Measurements from ENCODE around the gene PDE4B.
A peak's percentile ranks its signal among the peaks of the same experiment; 100 is the strongest.
"Not testable (repeated sequence)": the region's sequence is repeated elsewhere in the genome, so short reads cannot be mapped to it uniquely, and the experiment has no call there.

Gene PDE4B

GRCh38 chr1:65952696-65953095 lies 160.0 kb downstream of the PDE4B start:
- no peak for DNase-seq (ENCODE audit: low read depth in 2 of 2)

DNA sequence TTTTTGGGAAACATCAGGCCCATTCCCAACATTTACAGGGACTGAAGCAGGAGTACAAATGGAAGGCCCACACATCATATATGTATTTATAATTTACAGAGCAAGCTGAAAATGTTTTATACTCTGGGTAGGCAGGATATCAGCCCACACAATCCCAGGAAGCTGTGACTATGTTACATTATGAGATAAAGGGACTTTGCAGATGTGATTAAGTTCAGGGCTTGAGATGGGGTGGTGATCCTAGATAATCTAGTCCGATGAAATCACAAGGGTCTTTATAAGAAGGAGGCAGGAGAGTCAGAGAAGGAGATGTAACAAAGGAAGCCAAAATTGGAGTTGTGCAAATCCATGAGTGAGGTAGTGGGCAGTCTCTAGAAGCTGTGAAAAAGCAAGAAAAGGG lies 160.5 kb downstream of the PDE4B start:
- no peak for DNase-seq (ENCODE audit: low read depth in 2 of 2)

DNA sequence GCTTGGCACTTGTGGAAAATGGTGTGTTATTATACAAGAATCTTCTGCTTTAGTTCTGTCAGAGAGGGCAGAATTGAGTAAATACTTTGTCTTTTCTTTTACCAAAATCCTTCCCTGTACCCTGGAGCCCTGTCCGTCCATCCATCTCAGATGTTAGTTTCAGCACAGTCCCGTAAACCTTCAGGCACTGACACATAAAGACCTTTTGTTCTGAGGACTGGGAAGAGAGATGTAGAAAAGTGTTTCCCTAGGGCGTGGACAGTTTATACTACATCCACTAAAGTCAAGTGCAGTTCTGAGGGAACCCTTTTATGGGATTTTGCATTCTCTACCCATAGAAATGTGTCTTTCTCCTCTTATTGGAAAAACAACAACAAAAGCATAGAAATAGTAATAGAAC lies 162.4 kb downstream of the PDE4B start:
- DNase-seq (ENCODE audit: low read depth in 2 of 2): no peak

DNA sequence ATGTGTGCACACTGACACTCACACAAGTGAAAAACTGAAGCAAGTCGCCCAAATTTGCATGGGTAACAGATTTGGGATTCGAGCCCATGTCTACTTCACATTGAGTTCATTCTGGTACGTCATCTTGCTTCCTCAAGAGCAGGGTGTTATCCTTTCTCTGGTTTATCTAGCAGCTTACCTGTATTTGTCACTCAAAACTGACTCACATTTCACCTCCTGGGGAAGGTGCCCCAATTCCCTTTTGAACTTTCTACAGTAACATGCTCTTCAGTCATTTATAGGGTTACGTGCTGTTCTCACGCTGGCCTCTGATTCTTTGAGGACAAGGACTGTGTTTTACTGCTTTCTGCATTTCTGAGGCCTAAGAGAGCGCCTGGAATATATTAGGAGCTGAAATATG lies 162.8 kb downstream of the PDE4B start:
- no peak for DNase-seq (ENCODE audit: low read depth in 2 of 2)

DNA sequence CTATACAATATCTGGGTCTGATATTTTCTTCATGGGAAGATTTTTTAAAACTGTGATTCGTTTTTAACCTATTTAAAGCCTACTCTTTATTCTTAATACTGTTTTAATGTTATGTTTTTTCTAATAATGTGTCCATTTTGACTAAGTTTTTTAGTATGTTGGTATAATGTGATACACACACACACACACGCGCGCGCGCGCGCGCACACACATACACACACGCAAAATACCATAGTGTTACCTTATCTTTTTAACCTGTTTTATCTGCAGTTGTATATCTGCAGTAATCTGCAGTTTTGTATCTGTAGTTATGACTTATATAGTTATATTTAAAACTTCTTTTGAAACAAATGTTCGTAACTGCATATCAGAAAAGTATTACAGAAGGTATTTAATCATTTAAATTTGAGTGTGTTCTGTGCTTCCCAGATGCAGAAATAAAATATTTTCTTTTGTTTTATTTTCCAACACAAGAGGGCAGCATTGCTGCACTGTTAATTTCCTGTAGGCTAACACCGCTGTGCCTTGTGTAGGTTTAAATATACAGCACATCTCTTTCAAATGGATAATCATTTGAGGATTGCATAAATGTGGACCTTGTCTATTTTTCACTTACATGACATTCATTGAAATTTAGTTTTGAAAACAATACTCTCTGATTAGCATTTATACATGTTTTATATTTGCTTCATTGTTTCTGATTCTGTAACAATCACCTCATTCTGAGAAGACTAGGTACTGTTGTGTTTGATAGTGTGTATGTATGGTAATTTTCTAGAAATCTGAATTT lies 166.1 kb downstream of the PDE4B start:
- peak; percentile 27 to 28 for DNase-seq (ENCODE audit: low read depth in 2 of 2)

DNA sequence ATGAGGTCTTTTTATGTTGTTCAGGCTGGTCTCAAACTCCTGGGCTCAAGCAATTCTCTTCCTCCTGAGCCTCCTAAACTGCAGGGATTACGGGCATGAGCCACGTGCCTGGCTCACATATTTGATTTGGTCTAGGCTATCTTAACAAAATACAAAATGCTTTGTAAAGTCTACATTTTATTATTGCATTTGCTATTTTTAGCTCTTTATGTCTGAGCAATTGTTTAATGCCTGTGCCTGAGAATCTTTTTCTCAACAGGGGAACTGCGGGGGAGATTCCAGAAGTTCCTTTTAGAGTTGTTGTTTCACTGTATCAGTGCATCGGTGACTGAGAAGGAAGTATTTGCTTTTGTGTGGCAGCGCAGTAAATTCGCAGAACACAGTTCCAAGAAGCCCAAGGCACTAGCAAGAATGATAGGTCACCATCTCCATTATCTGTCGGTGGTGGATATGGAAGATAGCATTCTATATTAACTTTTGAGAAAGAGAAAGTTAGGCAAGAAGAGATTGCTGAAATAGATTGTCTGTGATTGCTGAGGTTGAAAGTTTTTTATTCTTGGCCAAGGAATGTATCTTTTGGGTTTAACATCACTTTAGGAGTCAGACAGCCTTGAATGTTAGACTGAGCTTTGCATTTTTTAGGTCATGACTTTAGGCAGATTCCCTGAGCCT lies 167.3 kb downstream of the PDE4B start:
- no peak for DNase-seq (ENCODE audit: low read depth in 2 of 2)

- no peak for DNase-seq (ENCODE audit: low read depth in 2 of 2)
These were observed 170.6 kb downstream of the PDE4B start for GRCh38 chr1:65963156-65963888.

- DNase-seq (ENCODE audit: low read depth in 2 of 2): no peak
These were observed 171.4 kb downstream of the PDE4B start for GRCh38 chr1:65964123-65964522.

DNA sequence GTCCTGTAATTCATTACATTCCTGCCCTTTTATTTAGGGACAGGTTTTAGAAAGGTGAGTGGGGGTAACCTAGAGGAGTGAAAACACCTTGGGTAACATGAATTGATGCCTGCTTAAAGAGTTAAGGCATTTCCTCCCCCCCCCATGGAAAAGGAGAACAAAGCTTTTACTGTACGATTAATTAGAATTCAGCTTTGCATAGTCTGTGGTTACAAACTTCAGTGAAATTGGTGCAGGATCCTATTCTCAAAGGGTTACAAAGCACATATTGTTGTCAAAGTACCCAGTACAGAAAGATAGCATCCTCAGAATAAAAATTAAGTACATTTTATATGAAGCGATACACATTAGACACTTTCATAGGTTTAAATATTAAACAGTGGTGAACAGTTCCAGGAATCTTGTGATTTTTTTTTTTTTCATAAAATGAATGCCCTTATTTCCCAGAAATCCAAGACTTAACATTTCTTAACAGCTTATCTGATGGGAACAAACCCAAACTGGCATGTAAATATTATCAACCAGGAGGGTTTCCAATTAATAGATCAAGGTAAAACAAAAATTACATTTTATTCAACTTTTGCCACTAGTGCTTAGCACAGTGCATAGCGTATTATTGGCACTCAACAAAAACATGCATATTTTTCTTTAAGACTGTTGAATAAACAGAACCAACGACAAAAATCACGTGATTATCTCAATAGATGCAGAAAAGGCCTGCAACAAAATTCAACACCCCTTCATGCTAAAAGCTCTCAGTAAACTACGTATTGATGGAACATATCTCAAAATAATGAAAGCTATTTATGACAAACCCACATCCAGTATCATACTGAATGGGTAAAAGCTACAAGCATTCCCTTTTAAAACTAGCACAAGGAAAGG lies 172.7 kb downstream of the PDE4B start:
- DNase-seq (ENCODE audit: low read depth in 2 of 2): no peak

DNA sequence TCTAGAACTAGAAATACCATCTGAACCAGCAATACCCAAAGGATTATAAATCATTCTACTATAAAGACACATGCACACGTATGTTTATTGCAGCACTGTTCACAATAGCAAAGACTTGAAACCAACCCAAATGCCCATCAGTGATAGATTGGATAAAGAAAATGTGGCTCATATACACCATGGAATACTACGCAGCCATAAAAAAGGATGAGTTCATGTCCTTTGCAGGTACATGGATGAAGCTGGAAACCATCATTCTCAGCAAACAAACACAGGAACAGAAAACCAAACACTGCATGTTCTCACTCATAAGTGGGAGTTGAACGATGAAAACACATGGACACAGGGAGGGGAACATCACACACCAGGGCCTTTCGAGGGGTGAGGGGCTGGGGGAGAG lies 174.8 kb downstream of the PDE4B start:
- DNase-seq (ENCODE audit: low read depth in 2 of 2): not testable (repeated sequence)

GRCh38 chr1:65971547-65971946 lies 178.9 kb downstream of the PDE4B start:
- DNase-seq (ENCODE audit: low read depth in 2 of 2): no peak

GRCh38 chr1:65975708-65976107 lies 183.0 kb downstream of the PDE4B start:
- no peak for DNase-seq (ENCODE audit: low read depth in 2 of 2)

DNA sequence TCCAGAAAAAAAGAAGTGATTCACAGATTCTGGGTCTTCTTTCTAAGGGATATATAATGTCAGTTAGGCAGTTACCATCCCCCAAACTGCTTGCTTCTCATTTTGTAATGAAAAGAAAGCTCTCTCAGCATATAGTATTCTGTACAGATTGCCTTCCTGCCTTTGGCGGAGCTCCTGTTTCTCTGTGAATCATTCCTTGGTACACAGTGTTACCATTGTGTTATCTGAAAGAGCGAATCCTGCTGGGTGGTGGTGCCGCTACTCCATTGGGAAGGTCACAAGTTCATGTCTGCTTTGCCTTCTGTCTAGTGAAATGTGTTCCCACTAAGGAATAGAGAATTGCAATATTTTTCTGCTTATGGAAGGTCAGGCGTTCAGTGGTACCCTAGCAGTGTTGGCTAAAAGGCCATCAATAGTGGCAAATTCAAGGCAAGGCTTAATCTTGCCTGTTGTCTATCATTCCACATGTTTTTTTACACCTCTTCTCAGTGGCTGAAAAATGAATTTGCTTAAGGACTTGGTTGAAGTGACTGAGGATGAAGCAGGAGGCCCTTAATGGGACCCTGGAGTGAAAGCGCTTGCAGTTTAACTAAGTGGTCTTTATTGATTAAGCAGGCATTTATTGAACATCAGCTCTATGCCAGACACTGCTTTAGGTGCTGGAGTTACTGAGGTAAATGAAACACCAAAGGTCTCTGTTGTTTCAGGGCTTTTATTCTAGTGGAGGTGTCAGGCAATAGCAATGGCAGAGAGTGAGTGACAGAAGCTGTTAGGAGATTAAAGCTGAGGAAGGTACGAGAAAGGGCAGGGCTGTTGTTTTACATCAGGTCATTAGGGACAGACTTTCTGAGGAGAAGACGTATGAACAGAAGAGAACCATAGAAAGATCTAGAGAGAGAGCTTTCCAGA lies 186.7 kb downstream of the PDE4B start:
- no peak for DNase-seq (ENCODE audit: low read depth in 2 of 2)

DNA sequence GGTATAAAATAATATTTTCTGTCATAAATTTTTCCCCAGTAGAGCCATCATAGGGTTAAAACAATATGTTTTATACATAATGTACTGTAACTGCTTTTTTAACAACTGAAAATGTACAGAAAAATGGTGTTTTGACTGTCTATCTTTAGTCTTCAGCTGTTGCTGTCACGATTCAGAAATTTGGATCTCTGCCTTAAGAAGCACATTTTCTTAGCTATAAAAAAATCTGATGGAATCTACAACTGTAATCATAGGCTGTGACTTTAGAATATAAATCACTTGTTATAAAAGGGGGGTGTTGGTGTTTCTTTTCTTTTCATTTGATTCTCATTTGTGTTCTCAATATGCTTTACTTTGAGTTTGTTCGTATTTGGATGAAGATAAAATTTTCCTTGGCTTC lies 187.5 kb downstream of the PDE4B start:
- DNase-seq (ENCODE audit: low read depth in 2 of 2): no peak

GRCh38 chr1:65983500-65983899 lies 190.8 kb downstream of the PDE4B start:
- DNase-seq (ENCODE audit: low read depth in 2 of 2): no peak

GRCh38 chr1:65985393-65986066 lies 192.8 kb downstream of the PDE4B start:
- no peak for DNase-seq (ENCODE audit: low read depth in 2 of 2)

- DNase-seq (ENCODE audit: low read depth in 2 of 2): no peak
These were observed 193.5 kb downstream of the PDE4B start for GRCh38 chr1:65986146-65986545.

- no peak for DNase-seq (ENCODE audit: low read depth in 2 of 2)
These were observed 197.5 kb downstream of the PDE4B start for GRCh38 chr1:65990161-65990560.

DNA sequence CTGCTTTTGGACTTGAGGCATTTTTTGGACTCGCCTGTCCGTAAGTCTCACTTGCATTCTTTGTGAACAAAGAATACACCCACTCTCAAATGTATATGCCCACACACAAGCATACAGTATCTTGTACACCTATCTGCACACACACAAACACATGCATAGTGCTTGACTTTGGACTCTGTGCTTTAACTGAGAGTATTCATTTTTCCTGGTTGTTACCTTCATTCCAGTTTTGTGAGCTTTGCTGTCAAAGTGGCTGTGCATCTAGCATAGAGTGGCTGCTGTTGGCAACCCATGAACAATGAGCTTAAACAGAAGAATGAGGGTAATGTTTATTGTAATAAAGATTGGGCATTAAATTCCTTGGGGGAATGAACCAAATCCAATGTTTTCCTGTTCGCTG lies 199.0 kb downstream of the PDE4B start:
- DNase-seq (ENCODE audit: low read depth in 2 of 2): no peak

DNA sequence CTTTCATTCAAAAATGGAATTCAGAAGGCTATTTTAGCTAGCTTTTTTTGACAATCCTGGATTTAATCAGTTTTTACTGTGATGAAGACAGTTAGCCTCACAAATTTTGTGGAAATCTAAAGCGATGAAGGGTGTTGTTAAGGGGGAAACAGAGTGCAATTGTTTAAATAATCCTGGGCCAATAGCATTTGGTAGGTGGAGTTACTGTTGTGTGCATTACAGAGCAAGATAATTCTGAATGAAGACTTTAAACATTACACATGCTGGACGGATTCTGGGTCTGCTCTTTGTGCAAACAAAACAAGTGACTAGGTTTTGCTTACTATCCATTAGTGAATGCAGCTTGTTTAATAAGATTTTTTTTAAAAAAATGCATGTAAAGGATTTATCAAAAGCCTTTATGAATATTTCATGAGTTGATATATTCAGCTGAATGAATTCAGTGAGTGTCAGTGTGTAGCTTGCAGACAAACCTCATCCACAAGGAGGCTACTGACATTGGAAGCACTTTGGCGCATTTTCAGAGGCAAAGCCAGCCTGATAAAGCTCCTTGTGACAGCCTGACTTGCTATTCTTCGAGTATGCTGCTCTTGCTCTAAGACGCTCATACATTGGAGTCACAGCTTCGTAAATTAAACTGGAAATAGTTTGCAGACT lies 199.6 kb downstream of the PDE4B start:
- no peak for DNase-seq (ENCODE audit: low read depth in 2 of 2)

Data from fibroblast of skin of left quadriceps (primary cell).